SIG-M5 treated with dmso at 0.1 percent for 504 hours (cell line): ENCODE results near the gene ITGA1.
"Not testable (repeated sequence)": the region's sequence is repeated elsewhere in the genome, so short reads cannot be mapped to it uniquely, and the experiment has no call there.

Source experiments
- DNase-seq: peaks from one replicate; lab custom pipeline; 2025; ENCODE audit not compliant: unreplicated experiment; lab: John Stamatoyannopoulos, UW

ITGA1 gene

GRCh38 chr5:52863715-52864290 is 76.1 kb downstream of the ITGA1 start:
- no peak for DNase-seq

DNA sequence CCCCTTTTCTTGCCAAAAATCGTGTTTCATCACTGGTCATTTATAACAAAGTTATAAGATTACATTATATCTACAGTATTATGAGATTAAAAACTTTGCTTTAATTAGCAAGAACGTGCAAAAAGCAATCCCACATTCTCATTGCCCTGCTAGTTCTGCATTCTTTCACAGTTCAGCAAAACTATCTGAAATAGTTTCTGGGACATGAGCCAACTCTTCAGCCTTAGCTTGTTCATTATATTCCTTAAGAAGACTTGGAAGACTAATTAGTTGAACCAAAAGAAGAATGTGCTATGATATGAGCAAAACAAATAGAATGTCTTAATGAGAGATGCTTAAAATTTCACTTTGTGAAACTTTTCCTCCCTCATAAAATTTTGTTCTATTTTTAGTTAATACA is 76.7 kb downstream of the ITGA1 start:
- DNase-seq = no peak

- DNase-seq = no peak
Measured at GRCh38 chr5:52864884-52865283, 77.2 kb downstream of the ITGA1 start.

DNA sequence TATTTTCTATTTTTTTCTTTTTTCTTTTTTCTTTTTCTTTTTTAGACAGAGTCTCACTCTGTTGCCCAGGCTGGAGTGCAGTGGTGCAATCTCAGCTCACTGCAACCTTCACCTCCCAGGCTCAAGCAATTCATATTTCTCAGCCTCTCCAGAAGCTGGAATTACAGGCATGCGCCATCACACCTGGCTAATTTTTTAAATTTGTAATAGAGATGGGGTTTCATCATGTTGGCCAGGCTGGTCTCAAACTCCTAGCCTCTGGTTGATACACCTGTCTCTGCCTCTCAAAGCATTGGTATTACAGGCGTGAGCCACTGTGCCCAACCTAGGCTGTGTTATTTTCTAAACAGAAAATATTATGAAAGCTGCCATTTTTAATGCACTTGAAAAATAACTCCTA is 78.3 kb downstream of the ITGA1 start:
- DNase-seq = not testable (repeated sequence)

GRCh38 chr5:52867809-52868208 is 80.1 kb downstream of the ITGA1 start:
- DNase-seq = no peak

GRCh38 chr5:52868417-52868816 is 80.7 kb downstream of the ITGA1 start:
- no peak for DNase-seq

- no peak for DNase-seq
Measured at GRCh38 chr5:52869391-52869790, 81.7 kb downstream of the ITGA1 start.

- no peak for DNase-seq
Measured at GRCh38 chr5:52870448-52870847, 82.7 kb downstream of the ITGA1 start.

- no peak for DNase-seq
Measured at GRCh38 chr5:52875827-52876226, 88.1 kb downstream of the ITGA1 start.

GRCh38 chr5:52876456-52876855 is 88.7 kb downstream of the ITGA1 start:
- DNase-seq = no peak

DNA sequence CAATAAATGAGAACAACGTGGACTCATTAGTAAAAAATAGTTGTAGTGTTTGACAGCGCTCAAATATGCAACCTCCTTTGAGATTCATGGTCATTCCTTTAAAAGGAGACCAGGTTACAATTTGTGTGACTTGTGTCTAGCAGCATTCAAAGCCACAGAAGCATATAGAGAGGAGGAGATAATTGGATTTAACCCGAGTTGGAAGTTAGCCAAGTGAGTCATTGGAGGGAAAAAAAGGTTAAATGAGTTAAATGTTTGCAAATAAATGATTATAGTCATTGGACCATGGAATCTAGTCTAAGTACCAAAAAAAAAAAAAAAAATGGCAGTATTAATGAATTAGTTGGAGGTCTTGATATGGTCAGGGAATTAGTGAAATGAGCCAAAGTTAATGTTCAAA is 90.9 kb downstream of the ITGA1 start:
- DNase-seq = no peak

DNA sequence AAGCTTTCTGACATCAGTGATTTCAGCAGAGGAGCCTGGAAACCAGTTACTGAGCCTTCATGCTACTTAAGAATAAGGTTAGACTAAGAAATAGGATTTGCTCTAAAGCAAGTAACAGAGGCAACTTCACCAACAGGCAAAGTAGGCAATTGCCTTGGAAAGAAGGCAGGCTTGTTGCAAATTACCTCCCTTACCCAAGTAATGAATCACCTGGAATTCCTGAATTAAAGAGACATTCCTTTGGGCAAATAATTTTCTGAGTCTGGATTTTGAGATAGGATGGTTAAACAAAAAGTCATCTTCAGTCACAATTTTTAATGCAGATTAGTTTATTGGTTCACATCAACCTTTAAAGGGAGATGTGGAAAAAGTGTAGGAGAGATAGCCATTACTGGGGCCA is 92.8 kb downstream of the ITGA1 start:
- no peak for DNase-seq

DNA sequence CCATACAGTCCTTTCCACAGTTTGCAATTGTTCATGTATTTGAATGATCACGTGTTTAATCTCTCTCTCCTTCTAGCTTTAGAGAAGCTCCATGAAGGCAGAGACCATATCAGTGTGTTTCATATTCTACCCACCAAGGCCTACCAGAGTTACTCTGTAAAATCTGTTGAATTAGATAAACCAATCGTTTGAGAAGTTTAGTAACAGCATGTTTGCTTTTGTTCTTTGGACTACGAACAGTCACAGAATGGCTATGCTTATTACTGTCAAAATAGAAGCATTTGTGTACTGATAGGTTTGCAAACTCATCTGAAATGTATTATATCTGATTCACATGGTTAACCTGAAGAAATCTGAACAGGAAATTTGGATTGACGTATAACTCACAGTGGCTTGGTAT is 93.8 kb downstream of the ITGA1 start:
- DNase-seq = no peak

GRCh38 chr5:52883110-52883509 is 95.4 kb downstream of the ITGA1 start:
- DNase-seq = no peak

- no peak for DNase-seq
Measured at GRCh38 chr5:52884453-52884852, 96.7 kb downstream of the ITGA1 start.

GRCh38 chr5:52885614-52886013 is 97.9 kb downstream of the ITGA1 start:
- DNase-seq = no peak

DNA sequence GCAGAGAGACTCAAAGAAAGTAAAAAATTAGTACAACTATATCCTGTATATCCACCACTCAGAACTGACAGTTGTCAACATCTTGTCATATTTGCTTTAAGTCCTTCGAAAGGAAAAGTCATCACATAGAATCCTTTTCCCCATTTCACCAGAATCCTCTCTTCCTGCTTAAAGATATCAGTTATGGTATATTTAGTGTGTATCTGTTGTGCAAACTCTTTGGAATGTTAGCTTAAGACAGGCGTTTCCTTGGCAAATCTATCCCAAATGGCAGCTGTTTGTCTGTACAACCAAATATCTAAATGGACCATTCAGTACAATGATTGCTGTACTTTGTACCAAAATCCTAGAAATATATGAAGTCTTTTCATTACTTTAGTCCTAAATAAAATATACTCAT is 98.5 kb downstream of the ITGA1 start:
- no peak for DNase-seq

DNA sequence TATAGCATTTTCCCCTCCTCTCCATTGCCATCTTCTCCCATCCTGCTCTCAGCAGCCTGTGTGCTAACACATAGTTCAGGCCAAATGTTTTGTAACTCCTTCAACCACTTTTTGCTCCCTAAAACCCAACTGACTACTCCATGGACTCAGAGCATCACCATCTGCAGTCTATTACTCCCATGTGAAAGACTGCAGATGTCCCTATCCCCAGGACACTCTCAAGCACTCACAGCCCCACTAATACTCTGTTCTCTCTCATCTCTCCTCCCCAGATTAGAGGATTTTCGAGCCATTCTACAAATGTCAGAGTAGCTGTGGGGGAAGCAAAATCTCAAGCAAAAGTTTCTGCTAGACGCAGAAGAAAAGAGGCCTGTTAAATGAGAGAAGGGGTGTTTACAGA is 99.3 kb downstream of the ITGA1 start:
- DNase-seq = no peak

- DNase-seq = no peak
Measured at GRCh38 chr5:52888363-52888762, 100.6 kb downstream of the ITGA1 start.

DNA sequence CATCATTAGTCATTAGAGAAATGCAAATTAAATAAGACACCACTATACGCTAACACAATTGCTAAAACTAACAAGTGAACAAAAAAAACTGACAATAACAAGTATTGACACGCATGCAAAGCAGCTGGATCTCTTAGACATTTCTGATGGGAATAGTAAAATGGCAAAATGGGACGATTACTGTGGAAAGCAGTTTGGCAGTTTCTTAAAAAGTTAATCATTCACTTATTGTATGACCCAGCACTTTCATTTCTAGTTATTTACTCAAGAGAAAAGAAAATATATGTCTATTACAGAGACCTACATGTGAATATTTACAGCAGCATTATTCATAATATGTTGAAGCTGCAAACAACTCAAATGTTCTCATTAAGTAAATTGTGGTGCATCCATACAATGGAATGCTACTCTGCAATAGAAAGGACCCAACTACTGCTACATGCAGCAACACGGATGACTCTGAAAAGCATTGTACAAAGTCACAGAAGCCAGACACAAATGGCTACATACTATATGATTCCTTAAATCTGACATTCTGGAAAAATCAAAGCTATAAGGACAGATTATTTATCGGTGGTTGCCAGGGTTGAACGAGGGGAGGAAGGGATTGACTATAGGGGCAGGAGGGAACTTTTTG is 104.6 kb downstream of the ITGA1 start:
- DNase-seq = no peak

- DNase-seq = no peak
Measured at GRCh38 chr5:52893105-52893504, 105.4 kb downstream of the ITGA1 start.

DNA sequence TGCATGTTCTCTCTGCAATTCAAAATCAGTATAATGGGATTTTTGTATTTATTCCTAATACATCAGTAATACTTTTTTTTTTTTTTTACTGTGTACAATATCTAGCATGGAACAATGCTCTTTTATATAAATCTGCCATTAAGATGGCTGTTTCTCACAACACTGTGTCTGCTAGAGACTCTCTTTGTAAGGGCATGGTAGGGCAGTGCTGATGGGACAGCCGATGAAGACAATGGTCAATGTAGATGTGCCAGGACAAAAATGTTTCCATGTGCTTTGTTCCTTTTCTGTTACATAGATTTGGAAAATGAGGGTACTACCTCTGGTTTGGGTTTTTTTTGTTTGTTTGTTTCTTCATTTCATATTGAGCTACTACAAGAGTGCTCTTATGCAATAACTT is 106.1 kb downstream of the ITGA1 start:
- no peak for DNase-seq

DNA sequence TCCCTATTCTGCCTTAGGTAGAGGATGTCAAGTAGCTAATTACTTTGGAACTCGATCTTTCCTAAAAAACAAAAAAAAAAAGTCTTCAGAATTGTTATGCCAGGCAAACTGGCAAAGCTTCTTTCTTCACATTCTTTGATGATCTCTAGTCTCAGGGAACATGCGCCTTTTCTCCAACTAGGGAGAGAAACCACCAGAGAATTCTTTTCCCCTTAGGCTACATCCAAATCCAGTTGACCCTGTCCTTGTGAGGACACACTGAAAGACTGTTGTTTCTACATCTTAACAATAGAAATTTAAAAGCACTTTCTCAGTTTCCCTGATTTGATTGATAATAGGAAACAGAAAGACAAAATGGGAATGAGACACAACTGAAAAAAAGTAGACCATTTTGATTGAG is 106.7 kb downstream of the ITGA1 start:
- DNase-seq = no peak
